H1 (cell line): ENCODE results near the gene NEK4. TPM values are rescaled to one million over a fixed set of nuclear protein-coding genes. Genes with fewer than 3 reads are reported as not detected.
A peak's percentile ranks its signal among the peaks of the same experiment; 100 is the strongest.

ENCODE experiments used
- CTCF ChIA-PET: fragments of 300-600 bp; sonication (Branson Sonifier 250); formaldehyde crosslinking; loops from one replicate; lab custom pipeline; 2021; ENCODE audit not compliant: partially characterized antibody; lab: Charles Lee
- POLR2A ChIA-PET: fragments of 300-600 bp; sonication (Branson Sonifier 250); formaldehyde crosslinking; loops from one replicate; lab custom pipeline; 2021; ENCODE audit warnings: inconsistent platforms; ENCODE audit not compliant: partially characterized antibody; lab: Charles Lee
- DNase-seq, 2 experiments: peaks; one replicate each; pipeline versions ENCODE4 v3.0.0 to v3.0.0-alpha.2; 2010 to 2022; ENCODE audit warnings: low spot score in 2 of 2, low read depth in 1 of 2, mixed read lengths in 1 of 2
- FAIRE-seq: peaks from 2 replicates; lab custom pipeline; 2011; peaks lifted over from hg19 to GRCh38; lab: Jason Lieb, UNC
- H2AFZ ChIP-seq: 2 replicates; pipeline ENCODE4 v1.8.1; 2012; ENCODE audit warnings: low read length, inconsistent platforms
- H2AK5ac ChIP-seq: 2 replicates; pipeline ENCODE4 v1.6.1; 2013; ENCODE audit warnings: low read depth, low read length
- H2BK120ac ChIP-seq: replicated peaks from 2 replicates; pipeline ENCODE3; 2013; ENCODE audit warnings: low read depth, low read length, inconsistent platforms
- H2BK12ac ChIP-seq: 2 replicates; pipeline ENCODE4 v1.6.1; 2013; ENCODE audit warnings: low read depth, low read length
- H2BK15ac ChIP-seq: 2 replicates; pipeline ENCODE4 v1.6.1; 2013; ENCODE audit warnings: low read length
- H2BK20ac ChIP-seq: 2 replicates; pipeline ENCODE4 v1.6.1; 2013; ENCODE audit warnings: low read length
- H2BK5ac ChIP-seq: 2 replicates; pipeline ENCODE4 v1.6.1; 2013; ENCODE audit warnings: low read depth, low read length
- H3K14ac ChIP-seq: 2 replicates; pipeline ENCODE4 v1.6.1; 2013; ENCODE audit warnings: inconsistent platforms; ENCODE audit not compliant: insufficient read length
- H3K18ac ChIP-seq: 2 replicates; pipeline ENCODE4 v1.6.1; 2013; ENCODE audit warnings: low read length; ENCODE audit errors: extremely low read depth
- H3K23ac ChIP-seq: 2 replicates; pipeline ENCODE4 v1.6.1; 2013; ENCODE audit warnings: inconsistent platforms; ENCODE audit not compliant: insufficient read length
- H3K23me2 ChIP-seq: 2 replicates; pipeline ENCODE4 v1.6.1; 2013; ENCODE audit warnings: low read depth, low read length
- H3K27ac ChIP-seq: 2 replicates; pipeline ENCODE4 v1.6.1; 2011; ENCODE audit warnings: low read depth, low read length, inconsistent platforms
- H3K27me3 ChIP-seq, 4 experiments: replicated peaks in 1 of 4; 1 replicate in 1 of 4; 2 replicates in 3 of 4; pipeline versions ENCODE4 v1.6.1 to v1.8.1; 2011 to 2013; ENCODE audit warnings: low read length in 3 of 4, mild to moderate bottlenecking in 3 of 4, inconsistent platforms in 2 of 4, mixed read lengths in 2 of 4, moderate library complexity in 1 of 4; ENCODE audit not compliant: control insufficient read depth in 3 of 4, insufficient read depth in 3 of 4; ENCODE audit errors: extremely low read depth in 1 of 4
- H3K36me3 ChIP-seq, 4 experiments: 2 replicates each; pipeline versions ENCODE4 v1.6.1 to v1.8.1; 2011 to 2013; ENCODE audit warnings: mild to moderate bottlenecking in 4 of 4, low read length in 3 of 4, moderate library complexity in 2 of 4, control low read depth in 1 of 4, inconsistent platforms in 1 of 4; ENCODE audit not compliant: insufficient read depth in 4 of 4, control insufficient read depth in 2 of 4
- H3K4ac ChIP-seq: replicated peaks from 2 replicates; pipeline ENCODE3; 2013; ENCODE audit warnings: low read length, low read depth, mixed read lengths, inconsistent platforms; ENCODE audit not compliant: insufficient read length
- H3K4me1 ChIP-seq, 4 experiments: replicated peaks in 1 of 4; 1 replicate in 1 of 4; 2 replicates in 3 of 4; pipeline versions ENCODE4 v1.6.1 to v1.8.1; 2011 to 2013; ENCODE audit warnings: low read length in 3 of 4, inconsistent platforms in 2 of 4, mixed read lengths in 1 of 4; ENCODE audit not compliant: insufficient read depth in 4 of 4, control insufficient read depth in 3 of 4
- H3K4me2 ChIP-seq, 2 experiments: 2 replicates each; pipeline versions ENCODE4 v1.6.1 to v1.8.1; 2011 to 2013; ENCODE audit warnings: low read depth in 2 of 2, low read length in 2 of 2, control low read depth in 1 of 2, inconsistent platforms in 1 of 2, mild to moderate bottlenecking in 1 of 2; ENCODE audit not compliant: insufficient read depth in 1 of 2
- H3K4me3 ChIP-seq, 4 experiments: fragments of 200-600, 300-600 bp in 1 of 4; sonication (generic), shearing (Covaris generic), sonication (Bioruptor Twin) in 1 of 4; 2 replicates each; pipeline versions ENCODE4 v1.5.1 to v1.8.1; 2011 to 2016; ENCODE audit warnings: low read length in 4 of 4, low read depth in 3 of 4, control low read depth in 2 of 4, inconsistent platforms in 2 of 4, mild to moderate bottlenecking in 2 of 4, mixed read lengths in 1 of 4, moderate library complexity in 1 of 4; ENCODE audit not compliant: insufficient read depth in 2 of 4; ENCODE audit errors: extremely low read depth in 1 of 4
- H3K56ac ChIP-seq: replicated peaks from 2 replicates; pipeline ENCODE3; 2013; ENCODE audit warnings: low read depth, mild to moderate bottlenecking, mixed read lengths, low read length, inconsistent platforms; ENCODE audit not compliant: insufficient read length
- H3K79me1 ChIP-seq: 2 replicates; pipeline ENCODE4 v1.6.1; 2013; ENCODE audit warnings: low read depth, low read length, control low read depth
- H3K79me2 ChIP-seq, 2 experiments: 2 replicates each; pipeline versions ENCODE4 v1.6.1 to v1.8.1; 2012 to 2013; ENCODE audit warnings: low read length in 2 of 2, mild to moderate bottlenecking in 2 of 2, inconsistent platforms in 1 of 2; ENCODE audit not compliant: insufficient read depth in 2 of 2, control insufficient read depth in 1 of 2
- H3K9ac ChIP-seq, 4 experiments: replicated peaks in 1 of 4; 1 replicate in 1 of 4; 2 replicates in 3 of 4; pipeline versions ENCODE4 v1.6.1 to v1.8.1; 2011 to 2013; ENCODE audit warnings: low read depth in 3 of 4, low read length in 3 of 4, control low read depth in 2 of 4, mild to moderate bottlenecking in 2 of 4, moderate library complexity in 2 of 4, inconsistent platforms in 1 of 4; ENCODE audit errors: extremely low read depth in 1 of 4
- H3K9me3 ChIP-seq, 2 experiments: 2 replicates each; pipeline versions ENCODE4 v1.6.1 to v1.8.1; 2012 to 2013; ENCODE audit warnings: mild to moderate bottlenecking in 2 of 2, moderate library complexity in 2 of 2, control low read depth in 1 of 2, inconsistent platforms in 1 of 2, low read depth in 1 of 2, low read length in 1 of 2, mixed read lengths in 1 of 2; ENCODE audit not compliant: insufficient read depth in 2 of 2
- H4K20me1 ChIP-seq, 2 experiments: replicated peaks in 1 of 2; 2 replicates each; pipeline versions ENCODE3 to v1.8.1; 2011 to 2013; ENCODE audit warnings: inconsistent platforms in 2 of 2, low read length in 2 of 2, mild to moderate bottlenecking in 1 of 2; ENCODE audit not compliant: insufficient read depth in 2 of 2, control insufficient read depth in 1 of 2
- H4K5ac ChIP-seq: 2 replicates; pipeline ENCODE4 v1.6.1; 2013; ENCODE audit warnings: low read length, low read depth, mixed read lengths, inconsistent platforms; ENCODE audit not compliant: insufficient read length
- H4K8ac ChIP-seq: 2 replicates; pipeline ENCODE4 v1.8.0; 2013; ENCODE audit warnings: mild to moderate bottlenecking, moderate library complexity, low read length, inconsistent platforms; ENCODE audit not compliant: insufficient read depth; ENCODE audit errors: extremely low read depth
- H4K91ac ChIP-seq: replicated peaks from 2 replicates; pipeline ENCODE3; 2013; ENCODE audit warnings: low read length, mixed read lengths, inconsistent platforms; ENCODE audit not compliant: insufficient read length
- BACH1 ChIP-seq: IDR thresholded peaks from 2 replicates; pipeline ENCODE4 v1.6.1; 2012; ENCODE audit warnings: low read length, improper control_type of control experiment
- CEBPB ChIP-seq: IDR thresholded peaks from 2 replicates; pipeline ENCODE4 v1.6.1; 2012; ENCODE audit warnings: low read depth, low read length
- HDAC2 ChIP-seq, 2 experiments: fragments of 300-600 bp in 1 of 2; sonication (generic) in 1 of 2; IDR thresholded peaks; 2 replicates each; pipeline ENCODE4 v1.6.1; 2011 to 2012; ENCODE audit warnings: low read depth in 2 of 2, low read length in 2 of 2, mild to moderate bottlenecking in 2 of 2, moderate library complexity in 2 of 2, borderline replicate concordance in 1 of 2, inconsistent platforms in 1 of 2
- KDM4A ChIP-seq: IDR thresholded peaks from one replicate; pipeline ENCODE4 v1.7.1; 2012; ENCODE audit warnings: low read depth, mild to moderate bottlenecking, moderate library complexity, low read length, inconsistent platforms; ENCODE audit not compliant: severe bottlenecking
- KDM5A ChIP-seq: fragments of 200-600 bp; IDR thresholded peaks from 2 replicates; pipeline ENCODE4 v1.7.1; 2012; ENCODE audit warnings: mild to moderate bottlenecking, low read length, inconsistent platforms, mixed read lengths
- NANOG ChIP-seq: IDR thresholded peaks from 2 replicates; pipeline ENCODE4 v1.6.1; 2011; ENCODE audit warnings: low read length, low read depth, mild to moderate bottlenecking, inconsistent platforms; ENCODE audit not compliant: insufficient read depth, poor library complexity, severe bottlenecking
- POU5F1 ChIP-seq: IDR thresholded peaks from 2 replicates; pipeline ENCODE4 v1.6.1; 2011; ENCODE audit warnings: low read depth, mild to moderate bottlenecking, low read length, moderate library complexity
- RXRA ChIP-seq: IDR thresholded peaks from 2 replicates; pipeline ENCODE4 v1.6.1; 2011; ENCODE audit warnings: low read depth, mild to moderate bottlenecking, low read length, moderate library complexity; ENCODE audit not compliant: insufficient read depth
- SIN3A ChIP-seq, 2 experiments: IDR thresholded peaks in 1 of 2; conservative IDR thresholded peaks in 1 of 2; 2 replicates each; pipeline ENCODE4 v1.6.1; 2011 to 2012; ENCODE audit warnings: low read length in 2 of 2, improper control_type of control experiment in 1 of 2, low read depth in 1 of 2, mild to moderate bottlenecking in 1 of 2
- SUZ12 ChIP-seq: fragments of 200-600 bp; sonication (generic); IDR thresholded peaks from 2 replicates; pipeline ENCODE4 v1.6.1; 2012; ENCODE audit warnings: mild to moderate bottlenecking, inconsistent platforms, low read length, moderate library complexity, mixed read lengths
- TBP ChIP-seq: IDR thresholded peaks from 2 replicates; pipeline ENCODE4 v1.6.1; 2011; ENCODE audit warnings: low read depth, low read length, improper control_type of control experiment
- WGBS, 2 experiments: shearing (Covaris generic) in 1 of 2; methylation state at CpG; one replicate each; pipeline versions ENCODE4 v1.1.6 to v1.1.7; 2013 to 2015; ENCODE audit warnings: low lambda C conversion rate in 2 of 2, mixed read lengths in 2 of 2, inconsistent platforms in 1 of 2, low coverage in 1 of 2, missing lambda C conversion rate in 1 of 2; ENCODE audit not compliant: insufficient replicate concordance in 2 of 2, insufficient coverage in 1 of 2, insufficient read length in 1 of 2; ENCODE audit errors: extremely low coverage in 1 of 2, missing lambda C conversion rate in 1 of 2; 5-methylcytosine and 5-hydroxymethylcytosine counted together
- polyA plus RNA-seq, 7 experiments: library from polyadenylated mRNA; depleted of rRNA in 3 of 7; stranded (reverse) in 5 of 7; unstranded in 2 of 7; fragments of >200 nt in 5 of 7; fragments of 200-250 nt in 2 of 7; gene quantifications; 1 replicate in 5 of 7; 2 replicates in 1 of 7; 4 replicates in 1 of 7; pipeline versions ENCODE4 v1.2.1 to v1.2.3, GENCODE V29; 2011 to 2013; ENCODE audit warnings: missing spikeins in 2 of 7, mixed read lengths in 2 of 7
- total RNA-seq: library from RNA; stranded (reverse); fragmentation: NEBNext Ultra II Directional; extraction: Animal tissue kit (Norgen Biotek cat#: 25700); gene quantifications from 2 replicates; pipeline ENCODE4 v1.2.1, GENCODE V29; 2021
- TF ChIP-seq, protein P1 (sequence below): IDR thresholded peaks from 2 replicates; pipeline ENCODE4 v1.6.1; 2011; ENCODE audit warnings: low read length, improper control_type of control experiment

Gene NEK4
- total and polyA plus RNA-seq, 2 of the 8 experiments (the other 6 are each of a cell fraction or from before 2014, with no cell fraction given): 7.5 to 40.0 TPM

DNA sequence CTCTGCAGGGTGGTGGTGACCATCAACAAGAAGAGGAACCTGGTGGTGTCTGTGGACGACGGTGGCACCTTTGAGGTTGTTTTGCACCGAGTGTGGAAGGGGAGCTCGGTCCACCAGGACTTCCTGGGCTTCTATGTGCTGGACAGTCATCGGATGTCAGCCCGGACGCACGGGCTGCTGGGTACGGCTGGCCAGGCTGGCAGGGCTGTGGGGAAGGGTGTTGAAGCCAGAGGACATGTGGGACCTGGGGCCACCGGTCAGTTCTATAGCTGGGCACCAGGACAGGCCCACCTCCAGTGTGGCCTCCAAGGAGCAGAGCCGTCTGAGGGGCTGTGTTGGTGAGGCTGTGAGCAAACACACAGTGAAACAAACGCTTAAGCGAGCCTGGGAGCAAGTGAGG is 20.0 kb upstream of the NEK4 start:
- POLR2A ChIA-PET: interaction anchor here (0.8 to 2.5 kb wide), 2 partner anchors 20 to 22 kb away, joined by 3 to 10 read pairs; partner anchors contain the start of gene NEK4
- TF ChIP-seq HDAC2 (IDR thresholded peaks at IDR 0.05; ENCODE audit: borderline replicate concordance in 1 of 2, low read depth in 2 of 2, low read length in 2 of 2) (no peak), NANOG (no peak), SIN3A (conservative IDR thresholded peaks at IDR 0.05 in 1 of 2, IDR thresholded peaks at IDR 0.05 in 1 of 2; ENCODE audit: low read depth in 1 of 2, low read length in 2 of 2) (no peak), KDM4A (no peak), KDM5A (no peak), SUZ12 (no peak), RXRA (no peak), BACH1 (no peak), TBP (no peak), CEBPB (no peak), POU5F1 (no peak)
- TF ChIP-seq, protein P1, sequence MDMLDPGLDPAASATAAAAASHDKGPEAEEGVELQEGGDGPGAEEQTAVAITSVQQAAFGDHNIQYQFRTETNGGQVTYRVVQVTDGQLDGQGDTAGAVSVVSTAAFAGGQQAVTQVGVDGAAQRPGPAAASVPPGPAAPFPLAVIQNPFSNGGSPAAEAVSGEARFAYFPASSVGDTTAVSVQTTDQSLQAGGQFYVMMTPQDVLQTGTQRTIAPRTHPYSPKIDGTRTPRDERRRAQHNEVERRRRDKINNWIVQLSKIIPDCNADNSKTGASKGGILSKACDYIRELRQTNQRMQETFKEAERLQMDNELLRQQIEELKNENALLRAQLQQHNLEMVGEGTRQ: no peak

More for the DNA sequence above, 20.0 kb upstream of the NEK4 start:
- CTCF ChIA-PET: interaction anchor here (0.7 to 3.8 kb wide), 8 partner anchors 8 to 107 kb away, joined by 3 to 33 read pairs (median 10); partner anchors contain the start of gene STIMATE
- Histone ChIP-seq H2AK5ac (no peak overlapping the region), H3K36me3 (no peaks in the 10 kb centered on the region), H2BK12ac (no peak overlapping the region), H2BK120ac (no peak overlapping the region), H3K4me2 (no peak overlapping the region), H3K18ac (no peak overlapping the region), H3K9ac (no peak overlapping the region), H4K91ac (no peak overlapping the region), H4K20me1 (peaks cover 0 to 3% of the 10 kb centered on the region in 2 experiments), H3K4me1 (no peaks in the 10 kb centered on the region), H3K23ac (no peak overlapping the region), H3K14ac (no peak overlapping the region), H4K8ac (no peak overlapping the region), H2BK5ac (0 out of 2 replicates have a peak overlapping the region, but pooled peaks have one; percentile 21), H3K27ac (no peak overlapping the region), H3K56ac (no peak overlapping the region), H3K4me3 (no peak overlapping the region), H3K79me1 (no peaks in the 10 kb centered on the region), H3K79me2 (no peaks in the 10 kb centered on the region), H3K23me2 (no peaks in the 10 kb centered on the region), H3K4ac (no peak overlapping the region), H4K5ac (no peak overlapping the region), H2AFZ (no peak overlapping the region), H3K9me3 (no peaks in the 10 kb centered on the region), H2BK20ac (0 out of 2 replicates have a peak overlapping the region, but pooled peaks have one; percentile 18), H2BK15ac (no peak overlapping the region), H3K27me3 (no peaks in the 10 kb centered on the region)
- 84% methylated on average over 13 of the region's 13 CpGs; no CpG with 5 or more reads in 1 of the 2 experiments for WGBS, 2 experiments
- FAIRE-seq (no peak), DNase-seq (no peak)
